Measurements from ENCODE around the gene ORC3.
A peak's percentile ranks its signal among the peaks of the same experiment; 100 is the strongest.

The ORC3 gene

DNA sequence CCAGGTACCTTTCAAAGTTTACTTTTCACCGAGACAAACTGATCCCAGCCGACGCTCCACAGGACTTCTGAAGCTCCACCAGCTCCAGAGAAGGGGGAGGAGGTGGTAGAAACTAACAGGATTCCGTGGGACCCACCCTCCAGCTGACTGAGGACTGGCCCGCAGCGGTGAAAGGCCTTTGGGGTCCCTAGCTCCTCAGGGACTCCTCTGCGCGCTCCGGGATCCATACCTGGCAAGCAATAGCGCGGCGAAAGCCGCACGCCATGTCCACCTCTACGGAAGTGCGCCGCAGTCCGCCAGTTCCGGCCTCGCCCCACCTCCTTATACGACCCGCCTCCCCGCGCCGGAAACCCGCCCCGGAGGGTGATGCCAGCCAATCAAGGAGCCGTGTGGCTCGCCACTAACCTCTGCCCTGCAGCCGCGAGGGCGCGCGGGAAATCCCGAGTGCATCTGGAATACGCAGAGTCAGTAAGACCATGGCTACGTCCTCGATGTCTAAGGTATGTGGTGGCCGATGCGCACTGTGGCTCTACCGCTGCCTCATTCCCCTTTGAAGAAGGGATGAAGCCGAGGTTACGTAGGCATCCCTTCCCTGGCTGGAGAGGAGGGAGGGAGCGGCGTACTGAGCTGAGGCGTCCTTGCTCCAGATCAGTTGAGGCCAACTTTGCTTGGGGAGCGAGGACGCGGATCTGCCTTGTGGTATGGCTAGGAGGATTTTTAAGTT, at the start of gene ORC3, which contains the start of gene RARS2:
Gene ORC3 (plus strand): TSS at position 443 of the 724 bp plus-strand sequence. CDS start 34 bp downstream, at position 477.
Gene RARS2 (minus strand): TSS at position 295 of the 724 bp plus-strand sequence. CDS start 30 bp downstream, at position 265.
- H3K4me3 ChIP-seq (replicated peaks; ENCODE audit: low read depth, low read length), result peak within 1 kb of the TSS; percentile 85
- DNase-seq (ENCODE audit: low read depth), result peak; percentile 93
- TF ChIP-seq, protein P1, sequence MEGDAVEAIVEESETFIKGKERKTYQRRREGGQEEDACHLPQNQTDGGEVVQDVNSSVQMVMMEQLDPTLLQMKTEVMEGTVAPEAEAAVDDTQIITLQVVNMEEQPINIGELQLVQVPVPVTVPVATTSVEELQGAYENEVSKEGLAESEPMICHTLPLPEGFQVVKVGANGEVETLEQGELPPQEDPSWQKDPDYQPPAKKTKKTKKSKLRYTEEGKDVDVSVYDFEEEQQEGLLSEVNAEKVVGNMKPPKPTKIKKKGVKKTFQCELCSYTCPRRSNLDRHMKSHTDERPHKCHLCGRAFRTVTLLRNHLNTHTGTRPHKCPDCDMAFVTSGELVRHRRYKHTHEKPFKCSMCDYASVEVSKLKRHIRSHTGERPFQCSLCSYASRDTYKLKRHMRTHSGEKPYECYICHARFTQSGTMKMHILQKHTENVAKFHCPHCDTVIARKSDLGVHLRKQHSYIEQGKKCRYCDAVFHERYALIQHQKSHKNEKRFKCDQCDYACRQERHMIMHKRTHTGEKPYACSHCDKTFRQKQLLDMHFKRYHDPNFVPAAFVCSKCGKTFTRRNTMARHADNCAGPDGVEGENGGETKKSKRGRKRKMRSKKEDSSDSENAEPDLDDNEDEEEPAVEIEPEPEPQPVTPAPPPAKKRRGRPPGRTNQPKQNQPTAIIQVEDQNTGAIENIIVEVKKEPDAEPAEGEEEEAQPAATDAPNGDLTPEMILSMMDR (IDR thresholded peaks at IDR 0.05; ENCODE audit: low read length, missing control alignments), result no peak

DNA sequence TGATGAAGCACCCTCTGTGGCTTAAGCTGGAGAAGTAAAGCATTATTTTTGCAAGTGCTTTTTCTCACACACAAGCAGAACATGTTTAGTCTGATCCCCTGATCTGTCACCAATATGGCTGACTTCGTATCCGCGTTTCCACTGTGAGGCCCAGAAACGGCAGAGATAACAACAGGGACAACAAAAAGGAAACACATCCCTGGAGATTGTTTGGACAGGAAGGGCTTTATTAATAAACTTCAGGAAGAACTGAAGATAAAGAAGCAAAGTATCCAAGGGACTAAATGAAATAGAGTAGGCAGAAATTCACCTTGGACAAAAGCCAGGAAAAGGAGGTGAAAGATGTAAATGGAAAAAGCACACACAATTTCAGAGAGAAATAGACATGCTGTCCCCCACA, 49.4 kb upstream of the ORC3 start:
- no peak overlapping the region for H3K4me3 ChIP-seq (replicated peaks; ENCODE audit: low read depth, low read length)
- DNase-seq (ENCODE audit: low read depth), result peak; percentile 67
- TF ChIP-seq, protein P1 (IDR thresholded peaks at IDR 0.05; ENCODE audit: low read length, missing control alignments), result no peak

- no peak overlapping the region for H3K4me3 ChIP-seq (replicated peaks; ENCODE audit: low read depth, low read length)
- DNase-seq (ENCODE audit: low read depth), result no peak
Observed at GRCh38 chr6:87541041-87541440, 48.9 kb upstream of the ORC3 start.

DNA sequence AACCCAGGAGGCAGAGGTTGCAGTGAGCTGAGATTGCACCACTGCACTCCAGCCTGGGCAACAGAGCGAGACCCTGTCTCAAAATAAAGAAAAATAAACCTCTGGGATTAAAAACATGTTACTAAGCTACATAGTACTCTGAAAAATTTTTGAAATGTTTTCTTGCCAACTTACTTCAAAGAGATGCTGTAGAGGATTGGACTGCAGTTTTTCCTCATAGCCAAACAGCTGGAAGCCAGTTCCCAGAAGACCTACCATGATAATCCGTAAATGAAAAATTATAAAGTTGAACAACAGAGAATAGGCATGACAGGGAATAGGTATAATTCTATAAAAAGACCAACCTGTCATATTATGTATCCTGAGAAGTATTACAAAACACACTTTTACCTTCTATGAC, 48.2 kb upstream of the ORC3 start:
- no peak overlapping the region for H3K4me3 ChIP-seq (replicated peaks; ENCODE audit: low read depth, low read length)
- DNase-seq (ENCODE audit: low read depth), result no peak
- TF ChIP-seq, protein P1 (IDR thresholded peaks at IDR 0.05; ENCODE audit: low read length, missing control alignments), result no peak

More at GRCh38 chr6:87541041-87541440, 48.9 kb upstream of the ORC3 start:
- TF ChIP-seq, protein P1 (IDR thresholded peaks at IDR 0.05; ENCODE audit: low read length, missing control alignments), result no peak

DNA sequence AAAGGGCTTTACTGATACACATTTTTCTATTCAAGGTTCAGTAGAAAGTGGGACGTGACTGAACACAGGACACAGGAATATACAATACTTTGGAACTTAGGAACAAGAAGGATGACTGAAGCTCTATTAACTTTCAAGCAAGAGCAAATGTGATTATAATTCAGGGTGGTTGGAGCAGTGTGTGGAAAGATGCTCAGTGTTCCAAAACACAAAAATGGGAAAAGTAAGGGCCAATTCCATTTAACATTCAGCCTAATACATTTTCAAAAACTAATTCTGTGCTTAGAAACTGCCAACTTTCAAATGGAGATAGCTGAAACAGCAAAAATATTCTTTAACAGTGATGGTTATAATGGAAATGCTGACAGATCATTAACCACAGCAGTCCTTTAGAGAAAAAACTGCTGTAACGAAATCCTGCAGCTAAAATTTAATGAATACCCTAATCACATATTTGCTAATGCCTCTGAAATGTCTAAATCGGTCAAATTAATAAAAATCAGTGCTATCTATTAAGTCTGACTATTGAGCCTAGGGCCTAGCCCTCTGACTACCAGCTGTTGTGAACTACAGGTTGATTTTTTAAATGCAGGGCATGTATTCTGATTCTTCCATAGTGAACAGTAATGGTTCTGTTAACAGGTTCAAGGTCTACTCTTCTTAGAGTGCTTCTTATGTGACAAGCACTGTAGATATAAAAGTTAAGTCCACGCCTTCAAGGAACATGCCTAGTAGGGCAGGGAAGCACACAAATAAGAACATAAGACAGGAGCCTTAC, 46.0 kb upstream of the ORC3 start:
- DNase-seq (ENCODE audit: low read depth), result no peak
- TF ChIP-seq, protein P1 (IDR thresholded peaks at IDR 0.05; ENCODE audit: low read length, missing control alignments), result no peak
- H3K4me3 ChIP-seq (replicated peaks; ENCODE audit: low read depth, low read length), result no peak overlapping the region

GRCh38 chr6:87544474-87544735, 45.5 kb upstream of the ORC3 start:
- TF ChIP-seq, protein P1 (IDR thresholded peaks at IDR 0.05; ENCODE audit: low read length, missing control alignments), result no peak
- DNase-seq (ENCODE audit: low read depth), result no peak
- no peak overlapping the region for H3K4me3 ChIP-seq (replicated peaks; ENCODE audit: low read depth, low read length)
